DND-41 (cell line): ENCODE measurements around the gene RDH14.

Experiments used
- EZH2 ChIP-seq: IDR thresholded peaks from 3 replicates; pipeline ENCODE4 v1.6.1; 2012; ENCODE audit warnings: borderline replicate concordance, low read depth, mild to moderate bottlenecking, moderate library complexity, low read length, inconsistent platforms; ENCODE audit not compliant: severe bottlenecking
- TF ChIP-seq, protein P1 (sequence below): IDR thresholded peaks from 2 replicates; pipeline ENCODE4 v1.5.1; 2012; ENCODE audit warnings: borderline replicate concordance, low read length, moderate library complexity, mild to moderate bottlenecking; ENCODE audit not compliant: poor library complexity, severe bottlenecking; ENCODE audit errors: extremely low read depth

DNA sequence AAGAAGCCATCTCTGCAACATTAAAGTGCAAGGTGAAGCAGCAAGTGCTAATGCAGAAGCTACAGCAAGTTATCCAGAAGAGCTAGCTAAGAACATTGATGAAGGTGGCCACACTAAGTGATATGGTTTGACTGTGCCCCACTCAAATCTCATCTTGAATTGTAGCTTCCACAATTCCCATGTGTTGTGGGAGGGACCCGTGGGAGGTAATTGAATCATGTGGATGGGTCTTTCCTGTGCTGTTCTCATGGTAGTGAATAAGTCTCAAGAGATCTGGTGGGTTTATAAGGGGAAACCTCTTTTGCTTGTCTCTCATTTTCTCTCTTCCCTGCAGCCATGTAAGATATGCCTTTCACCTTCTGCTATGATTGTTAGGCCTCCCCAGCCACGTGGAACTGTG, 11.4 kb downstream of the RDH14 start:
- TF ChIP-seq, protein P1, sequence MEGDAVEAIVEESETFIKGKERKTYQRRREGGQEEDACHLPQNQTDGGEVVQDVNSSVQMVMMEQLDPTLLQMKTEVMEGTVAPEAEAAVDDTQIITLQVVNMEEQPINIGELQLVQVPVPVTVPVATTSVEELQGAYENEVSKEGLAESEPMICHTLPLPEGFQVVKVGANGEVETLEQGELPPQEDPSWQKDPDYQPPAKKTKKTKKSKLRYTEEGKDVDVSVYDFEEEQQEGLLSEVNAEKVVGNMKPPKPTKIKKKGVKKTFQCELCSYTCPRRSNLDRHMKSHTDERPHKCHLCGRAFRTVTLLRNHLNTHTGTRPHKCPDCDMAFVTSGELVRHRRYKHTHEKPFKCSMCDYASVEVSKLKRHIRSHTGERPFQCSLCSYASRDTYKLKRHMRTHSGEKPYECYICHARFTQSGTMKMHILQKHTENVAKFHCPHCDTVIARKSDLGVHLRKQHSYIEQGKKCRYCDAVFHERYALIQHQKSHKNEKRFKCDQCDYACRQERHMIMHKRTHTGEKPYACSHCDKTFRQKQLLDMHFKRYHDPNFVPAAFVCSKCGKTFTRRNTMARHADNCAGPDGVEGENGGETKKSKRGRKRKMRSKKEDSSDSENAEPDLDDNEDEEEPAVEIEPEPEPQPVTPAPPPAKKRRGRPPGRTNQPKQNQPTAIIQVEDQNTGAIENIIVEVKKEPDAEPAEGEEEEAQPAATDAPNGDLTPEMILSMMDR: no peak
- TF ChIP-seq EZH2: no peak
